ENCODE data around the gene MINPP1. TPM values are rescaled to one million over a fixed set of nuclear protein-coding genes. Genes with fewer than 3 reads are reported as not detected.

MINPP1 gene
- total and polyA plus RNA-seq, 3 donors from 2014 or later, result 15.3 to 32.3 (median 24.3) TPM

GRCh38 chr10:87559392-87559791 lies 54.7 kb downstream of the MINPP1 start:
- no peaks in the 10 kb centered on the region for H3K36me3 ChIP-seq (ENCODE audit: low read depth, missing control alignments)
- H3K27ac ChIP-seq, result no peak overlapping the region
- DNase-seq, result no peak
- TF ChIP-seq POLR2A (IDR thresholded peaks at IDR 0.05) (no peak), CTCF (IDR thresholded peaks at IDR 0.05) (no peak)
- no peaks in the 10 kb centered on the region for H3K9me3 ChIP-seq
- H3K27me3 ChIP-seq, result no peaks in the 10 kb centered on the region
- intact Hi-C loops (cut with DNase I; ENCODE audit: low total_unique reads), result no loop called here
- no peak overlapping the region for H3K4me3 ChIP-seq
- 69 to 75% methylated on average over 3 of the region's 3 CpGs for whole genome bisulfite sequencing, 2 donors
- H3K4me1 ChIP-seq, result no peaks in the 10 kb centered on the region

GRCh38 chr10:87560495-87561129 lies 55.9 kb downstream of the MINPP1 start:
- Histone ChIP-seq H3K9me3 (no peaks in the 10 kb centered on the region), H3K27me3 (no peaks in the 10 kb centered on the region), H3K4me3 (no peak overlapping the region), H3K36me3 (ENCODE audit: low read depth, missing control alignments) (no peaks in the 10 kb centered on the region), H3K27ac (no peak overlapping the region), H3K4me1 (no peaks in the 10 kb centered on the region)
- intact Hi-C loops (cut with DNase I; ENCODE audit: low total_unique reads), result loop anchor here (5.0 kb wide), 1 partner anchor 62 kb away; no protein-coding TSS in a partner anchor
- no peak for TF ChIP-seq POLR2A (IDR thresholded peaks at IDR 0.05)
- TF ChIP-seq CTCF (IDR thresholded peaks at IDR 0.05), result no peak
- WGBS, 2 donors, result 77 to 93% methylated on average over 5 of the region's 5 CpGs
- no peak for DNase-seq

- intact Hi-C loops (cut with DNase I; ENCODE audit: low total_unique reads), result loop anchor here (5.0 kb wide), 1 partner anchor 60 kb away; no protein-coding TSS in a partner anchor
- Histone ChIP-seq H3K27ac (no peak overlapping the region), H3K4me1 (no peaks in the 10 kb centered on the region), H3K36me3 (ENCODE audit: low read depth, missing control alignments) (no peaks in the 10 kb centered on the region), H3K4me3 (no peak overlapping the region), H3K27me3 (no peaks in the 10 kb centered on the region), H3K9me3 (no peaks in the 10 kb centered on the region)
- DNase-seq, result no peak
- TF ChIP-seq CTCF (IDR thresholded peaks at IDR 0.05), result no peak
- no peak for TF ChIP-seq POLR2A (IDR thresholded peaks at IDR 0.05)
- 89 to 98% methylated on average over 9 of the region's 9 CpGs for WGBS, 2 donors
These were observed 58.1 kb downstream of the MINPP1 start for GRCh38 chr10:87562750-87563149.

GRCh38 chr10:87565010-87565409 lies 60.3 kb downstream of the MINPP1 start:
- H3K36me3 ChIP-seq (ENCODE audit: low read depth, missing control alignments), result no peaks in the 10 kb centered on the region
- H3K4me3 ChIP-seq, result no peak overlapping the region
- TF ChIP-seq CTCF (IDR thresholded peaks at IDR 0.05) (no peak), POLR2A (IDR thresholded peaks at IDR 0.05) (no peak)
- H3K4me1 ChIP-seq, result no peaks in the 10 kb centered on the region
- no peaks in the 10 kb centered on the region for H3K9me3 ChIP-seq
- no peak for DNase-seq
- no peaks in the 10 kb centered on the region for H3K27me3 ChIP-seq
- intact Hi-C loops (cut with DNase I; ENCODE audit: low total_unique reads), result no loop called here
- H3K27ac ChIP-seq, result no peak overlapping the region

GRCh38 chr10:87575851-87576250 lies 71.2 kb downstream of the MINPP1 start:
- no peak for TF ChIP-seq POLR2A (IDR thresholded peaks at IDR 0.05)
- TF ChIP-seq CTCF (IDR thresholded peaks at IDR 0.05), result no peak

More at GRCh38 chr10:87575851-87576250, 71.2 kb downstream of the MINPP1 start:
- H3K27ac ChIP-seq, result no peak overlapping the region
- no peaks in the 10 kb centered on the region for H3K36me3 ChIP-seq (ENCODE audit: low read depth, missing control alignments)
- no peaks in the 10 kb centered on the region for H3K9me3 ChIP-seq
- H3K27me3 ChIP-seq, result no peaks in the 10 kb centered on the region
- no peaks in the 10 kb centered on the region for H3K4me1 ChIP-seq
- no peak for DNase-seq
- intact Hi-C loops (cut with DNase I; ENCODE audit: low total_unique reads), result no loop called here
- 93 to 98% methylated on average over 3 of the region's 3 CpGs for WGBS, 2 donors
- no peak overlapping the region for H3K4me3 ChIP-seq
